IPS-NIHi7 (cell line): ENCODE data around the gene CLSTN2.
A peak's percentile ranks its signal among the peaks of the same experiment; 100 is the strongest.

Source experiments
- DNase-seq: peaks from one replicate; pipeline ENCODE4 v3.0.0; 2012; ENCODE audit warnings: mixed read lengths; ENCODE audit errors: extremely low spot score

Gene CLSTN2

DNA sequence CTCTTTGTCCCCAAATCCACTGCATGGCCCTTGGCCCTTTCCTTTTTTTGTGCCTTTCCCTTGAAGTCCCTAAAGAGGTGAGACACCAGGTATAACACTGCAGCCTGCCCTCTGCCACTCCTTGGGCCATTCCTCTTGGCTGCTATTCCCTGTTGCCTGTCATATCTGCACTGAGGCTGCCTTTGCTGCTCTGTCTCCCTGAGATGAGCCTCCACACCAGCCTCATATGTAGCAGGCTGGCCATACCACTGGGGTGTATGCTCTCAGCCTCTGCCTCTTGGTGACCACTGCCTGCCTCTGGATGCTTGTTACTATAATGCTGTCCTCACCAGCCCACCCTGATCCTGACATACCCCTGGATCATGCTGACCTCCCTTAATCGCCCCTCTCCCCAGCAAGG lies 252.0 kb downstream of the CLSTN2 start:
- DNase-seq = no peak

DNA sequence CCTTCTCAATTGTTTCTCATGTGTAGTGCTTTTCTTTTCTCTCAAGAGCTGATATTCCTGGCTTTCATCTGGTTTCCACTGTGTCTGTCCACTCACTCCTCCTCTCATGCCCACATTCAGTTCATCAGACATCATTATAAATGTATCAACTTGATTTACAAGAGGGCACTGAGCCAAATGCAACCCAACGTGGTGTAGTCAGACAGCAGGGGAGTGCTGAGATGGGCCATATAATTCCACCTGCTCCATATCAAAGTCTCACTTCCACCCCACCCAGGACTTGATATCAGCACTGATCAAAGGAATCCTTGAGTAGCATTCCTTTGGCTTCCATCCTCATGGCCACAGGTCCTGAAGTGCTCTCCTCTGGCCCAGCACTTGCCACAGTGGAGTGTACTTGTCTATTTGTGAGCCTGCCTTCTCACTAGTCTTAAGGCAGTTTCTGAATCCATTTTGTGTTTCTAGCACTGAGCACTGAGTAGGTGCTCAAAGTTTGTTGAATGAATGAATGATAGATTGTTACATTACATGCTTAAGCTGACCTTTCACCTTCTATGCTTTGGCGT lies 252.8 kb downstream of the CLSTN2 start:
- no peak for DNase-seq

DNA sequence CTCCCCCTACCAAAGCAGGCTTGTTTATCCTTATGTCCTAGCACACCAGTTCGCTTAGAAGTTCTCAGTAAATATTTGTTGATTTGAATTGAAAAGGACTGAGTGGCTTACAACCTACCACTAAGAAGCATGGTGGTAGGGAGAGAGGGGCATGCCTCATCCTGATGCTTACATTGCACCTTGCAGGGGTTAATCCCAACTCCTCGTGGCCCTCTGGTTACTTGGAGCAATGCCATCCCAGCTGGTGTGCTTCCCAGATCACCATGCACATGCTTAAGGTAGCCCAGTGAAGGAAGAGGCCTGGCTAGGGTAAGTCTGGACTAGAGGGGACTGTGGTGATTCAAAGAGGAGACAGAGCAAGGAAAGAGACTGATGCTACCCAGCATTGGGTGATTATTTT lies 253.3 kb downstream of the CLSTN2 start:
- no peak for DNase-seq

DNA sequence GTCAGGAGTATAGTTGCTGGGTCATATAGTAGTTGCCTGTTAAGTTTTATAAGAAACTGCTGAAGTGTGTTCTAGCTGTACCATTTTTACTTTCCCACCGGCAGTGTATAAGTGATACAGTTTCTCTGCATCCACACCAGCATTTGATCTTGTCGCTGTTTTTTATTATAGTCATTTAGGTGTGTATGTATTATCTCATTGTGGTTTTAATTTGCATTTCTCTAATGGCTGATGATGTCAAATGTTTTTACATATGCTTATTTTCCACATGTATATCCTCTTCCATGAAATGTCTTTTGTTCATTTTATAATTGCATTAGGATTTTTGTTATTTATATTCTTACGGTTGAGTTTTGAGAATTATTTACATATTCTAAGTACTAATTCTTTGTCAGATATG lies 254.3 kb downstream of the CLSTN2 start:
- no peak for DNase-seq

DNA sequence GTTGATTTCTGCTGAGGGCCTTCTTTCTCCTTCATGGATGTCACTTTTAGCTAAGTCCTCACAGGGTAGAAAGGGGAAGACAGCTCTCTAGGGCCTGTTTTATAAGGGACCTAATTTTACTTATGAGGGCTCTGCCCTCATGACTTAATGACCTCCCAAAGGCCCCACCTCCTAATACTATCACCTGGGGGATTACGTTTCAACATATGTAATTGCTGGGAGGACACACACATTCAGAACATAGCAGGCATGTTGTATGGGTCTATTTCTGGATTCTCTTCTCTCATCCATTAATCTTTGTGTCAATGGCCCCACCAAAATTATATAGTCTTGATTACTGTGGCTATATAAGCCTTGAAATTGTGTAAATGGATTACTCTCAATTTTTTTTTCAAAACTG lies 255.0 kb downstream of the CLSTN2 start:
- DNase-seq = no peak

DNA sequence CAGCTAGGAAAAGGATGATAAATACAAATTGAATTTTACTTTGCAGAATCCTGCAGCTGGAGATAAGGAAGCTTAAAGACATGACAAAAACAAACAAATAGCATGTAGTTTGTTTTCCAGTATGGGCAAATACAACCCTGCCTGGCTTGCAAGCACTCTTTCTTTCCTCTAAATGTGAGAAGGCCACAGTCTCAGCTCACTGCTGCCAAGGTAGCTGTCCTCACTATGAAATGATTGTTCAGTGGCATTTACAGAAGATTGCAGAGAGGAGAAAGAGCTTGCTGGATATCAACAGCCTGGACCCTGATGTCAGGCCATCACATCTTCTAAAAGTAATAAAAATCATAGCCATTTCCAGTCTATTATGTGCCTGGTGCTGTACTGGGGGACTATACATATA lies 262.0 kb downstream of the CLSTN2 start:
- DNase-seq = no peak

DNA sequence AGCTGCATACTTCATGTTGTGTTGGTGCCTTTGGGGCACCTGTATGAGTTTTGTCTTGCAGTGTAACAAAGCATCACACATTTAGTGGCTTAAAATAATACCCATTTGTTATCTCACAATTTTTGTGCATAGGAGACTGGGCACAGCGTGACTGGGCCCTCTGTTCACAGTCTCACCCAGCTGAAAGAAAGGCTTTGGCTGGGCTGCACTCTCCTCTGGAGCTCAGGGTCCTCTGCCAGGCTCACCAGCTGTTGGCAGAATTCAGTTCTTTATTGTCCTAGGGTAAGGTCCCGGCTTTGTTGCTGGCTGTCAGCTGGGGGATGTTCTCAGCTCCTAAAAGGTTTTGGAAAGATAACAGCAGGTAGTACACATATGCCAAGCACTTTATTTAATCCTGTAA lies 263.3 kb downstream of the CLSTN2 start:
- DNase-seq = no peak

DNA sequence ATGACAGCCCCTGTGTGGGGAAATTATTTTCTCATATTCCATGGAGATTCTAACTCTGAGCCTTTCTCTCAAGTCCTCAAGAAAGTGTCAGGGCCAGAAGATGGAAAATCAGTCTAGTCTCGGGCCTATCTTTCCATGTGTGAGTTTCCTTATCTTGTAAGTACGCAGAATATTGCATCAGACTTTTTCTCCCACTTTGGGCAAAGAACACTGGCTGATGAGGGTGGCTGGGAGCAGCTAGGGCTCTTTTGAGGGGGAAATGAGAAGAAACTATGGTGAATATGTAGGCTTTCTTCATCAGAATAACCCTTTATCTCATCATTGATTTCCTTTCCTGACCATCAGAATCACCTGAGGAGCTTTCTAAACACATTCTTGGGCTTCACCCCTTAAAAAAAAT lies 264.0 kb downstream of the CLSTN2 start:
- DNase-seq = no peak

DNA sequence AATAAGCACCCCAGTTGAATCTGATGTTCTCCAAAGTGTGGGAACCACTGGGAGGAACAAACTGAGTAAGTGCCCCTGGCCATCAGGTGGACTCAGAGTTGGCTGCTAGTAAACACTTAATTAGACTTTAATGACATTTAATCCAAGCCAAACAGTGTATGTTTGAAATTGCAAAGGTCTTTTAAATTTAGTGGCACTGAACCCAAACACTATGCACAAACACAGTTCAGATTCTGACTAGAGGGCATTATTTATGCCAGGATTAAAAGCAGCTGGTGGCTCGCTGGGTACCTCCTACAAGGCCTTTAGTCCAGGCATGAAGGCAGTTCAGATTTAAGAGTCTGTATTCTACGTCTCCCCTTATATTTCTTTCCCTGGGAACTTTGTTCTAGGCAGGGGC lies 264.8 kb downstream of the CLSTN2 start:
- DNase-seq = no peak

DNA sequence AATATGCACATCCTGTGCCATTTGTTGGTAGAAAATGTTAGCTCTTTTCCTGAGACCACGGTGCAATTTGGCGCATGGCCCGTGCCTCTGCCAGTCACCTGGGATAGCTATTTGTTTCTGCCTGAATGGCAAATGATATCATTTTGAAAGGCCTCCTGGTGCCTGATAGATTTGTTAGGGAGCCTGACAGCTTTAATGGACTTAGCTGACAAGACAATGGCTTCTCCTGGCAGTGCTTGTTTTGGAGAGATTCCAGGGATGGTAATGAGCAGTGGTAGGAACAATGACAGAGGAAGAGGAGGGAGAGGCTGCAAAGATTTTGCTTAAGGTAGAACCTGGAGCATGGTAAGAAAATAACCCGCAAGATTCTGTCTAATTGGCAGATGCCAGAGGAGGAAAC lies 268.5 kb downstream of the CLSTN2 start:
- peak; percentile 29 for DNase-seq

DNA sequence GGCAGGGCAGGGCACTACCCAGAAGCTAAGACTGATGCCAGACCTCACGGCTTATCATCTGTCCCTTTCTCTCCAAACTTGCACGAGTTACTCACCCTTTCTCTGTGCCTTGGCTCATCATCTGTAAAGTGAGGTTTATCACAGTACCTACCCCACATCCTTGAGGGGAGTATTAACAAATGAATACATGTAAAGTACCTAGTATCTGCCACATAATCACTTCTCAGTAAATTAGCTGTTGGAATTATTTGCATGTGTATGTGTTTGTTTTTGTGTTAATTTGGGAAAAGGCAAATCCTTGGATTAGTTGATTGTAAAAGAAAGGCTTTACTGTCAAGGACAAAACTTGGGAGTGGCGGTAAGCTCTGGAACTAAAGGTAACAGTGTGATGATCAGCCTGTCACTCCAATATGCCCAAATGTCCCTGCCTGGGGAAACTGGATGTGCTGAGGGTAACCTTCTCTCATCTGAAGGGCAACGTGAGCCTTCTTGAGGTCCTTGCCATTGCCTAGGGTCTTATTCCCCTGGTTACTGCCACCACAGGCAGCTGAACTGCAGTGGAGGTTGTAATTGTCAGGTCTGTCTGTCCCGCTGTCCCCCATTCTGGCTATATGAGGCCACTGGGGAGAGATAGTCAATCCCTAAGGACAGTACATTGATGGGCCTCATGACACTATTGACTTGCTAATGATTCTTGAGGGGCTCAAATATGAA lies 269.4 kb downstream of the CLSTN2 start:
- DNase-seq = peak; percentile 20

DNA sequence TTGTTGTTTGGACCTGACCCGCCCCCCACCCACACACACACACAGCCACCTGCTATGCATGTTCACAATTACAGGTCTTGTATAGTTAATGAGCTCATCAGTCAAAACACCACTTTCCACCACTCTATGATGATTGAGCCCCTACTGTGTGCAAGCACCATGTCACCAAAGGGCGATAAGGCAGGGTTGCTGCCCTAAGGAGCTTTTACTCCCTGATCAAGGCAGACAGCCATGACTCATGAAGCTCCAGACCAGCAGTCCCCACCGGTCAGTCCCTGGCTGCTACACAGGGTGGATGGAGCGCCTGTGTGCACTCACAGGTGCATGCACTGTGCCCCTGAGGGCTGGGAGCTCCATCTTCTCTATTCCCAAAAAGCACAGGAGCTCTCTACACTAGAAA lies 270.6 kb downstream of the CLSTN2 start:
- peak; percentile 28 for DNase-seq

DNA sequence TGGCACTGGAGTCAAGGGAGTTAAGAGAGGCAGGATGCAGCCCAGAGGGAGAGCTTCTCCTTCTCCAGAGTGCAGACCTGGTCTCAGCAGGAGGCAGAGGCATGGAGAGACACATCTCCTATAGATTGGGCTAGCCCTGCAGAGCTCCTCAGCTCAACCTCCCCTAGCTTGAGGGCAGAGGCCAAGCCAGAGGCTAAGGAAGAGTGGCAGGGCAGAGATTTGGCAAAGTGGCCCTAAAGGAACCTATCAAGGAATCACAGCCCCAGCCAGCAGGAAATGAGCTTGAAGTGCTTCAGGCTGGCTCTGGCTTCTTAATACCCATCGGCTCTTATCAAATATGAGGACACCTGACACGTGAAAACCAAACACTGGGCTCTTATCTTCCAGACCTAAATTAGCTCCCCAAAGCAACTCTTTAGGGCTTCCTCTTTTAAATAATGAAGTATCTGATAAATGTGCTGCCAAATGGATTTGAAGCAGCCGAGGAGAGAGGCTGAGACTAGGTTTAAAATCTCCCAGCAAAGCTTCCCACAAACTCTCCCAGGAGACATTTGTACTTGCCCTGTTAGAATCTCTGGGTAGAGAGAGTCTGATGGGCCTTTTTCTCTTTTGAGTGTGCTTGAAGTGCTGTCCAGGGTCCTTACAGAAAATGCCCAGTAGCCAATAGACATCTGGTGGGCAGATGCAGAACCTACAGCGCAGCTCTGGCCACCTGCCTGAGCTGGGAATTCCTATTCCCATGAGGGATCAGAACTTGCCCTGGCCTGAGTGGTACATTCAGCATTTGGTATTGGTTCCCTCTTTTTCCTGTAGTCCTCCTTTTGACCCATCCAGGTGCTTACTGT lies 271.4 kb downstream of the CLSTN2 start:
- peak; percentile 73 for DNase-seq

DNA sequence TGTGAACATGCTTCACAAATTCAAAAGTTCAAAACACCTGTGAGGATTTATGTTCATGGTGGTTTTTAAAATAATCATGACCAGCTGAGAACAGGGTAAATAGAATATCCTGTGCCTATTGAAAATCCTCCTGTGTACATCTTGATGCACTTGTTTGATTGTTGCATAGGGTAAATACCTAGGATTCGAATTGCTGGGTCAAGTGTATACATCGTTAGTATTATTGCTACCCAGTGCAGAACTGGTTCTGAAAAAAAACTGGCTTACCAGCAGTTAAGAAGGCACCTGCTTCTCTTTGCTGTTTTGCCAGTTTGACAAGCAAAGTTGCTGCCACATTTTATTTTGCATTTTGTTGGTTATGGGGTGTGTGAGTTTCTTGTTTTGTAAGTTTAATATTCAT lies 272.6 kb downstream of the CLSTN2 start:
- DNase-seq = no peak

DNA sequence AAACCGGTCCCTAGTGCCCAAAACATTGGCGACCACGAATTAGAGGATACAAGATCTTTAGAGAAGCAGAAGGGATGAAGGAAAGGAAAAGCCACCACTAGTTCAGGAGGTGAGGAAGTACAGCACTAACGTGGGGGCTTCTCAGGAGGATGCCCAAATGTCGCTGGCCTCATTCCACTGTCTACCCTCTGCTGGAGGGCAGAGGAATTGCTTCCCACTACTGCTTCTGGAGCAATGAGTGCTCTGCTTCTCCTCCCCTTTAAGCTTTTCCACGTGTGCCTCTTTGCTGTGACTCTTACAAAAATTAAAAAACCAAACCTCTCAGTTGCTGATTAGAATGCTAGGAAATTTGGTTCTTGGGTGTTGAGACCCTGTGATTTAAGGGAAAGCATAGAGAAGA lies 281.3 kb downstream of the CLSTN2 start:
- peak; percentile 23 for DNase-seq

DNA sequence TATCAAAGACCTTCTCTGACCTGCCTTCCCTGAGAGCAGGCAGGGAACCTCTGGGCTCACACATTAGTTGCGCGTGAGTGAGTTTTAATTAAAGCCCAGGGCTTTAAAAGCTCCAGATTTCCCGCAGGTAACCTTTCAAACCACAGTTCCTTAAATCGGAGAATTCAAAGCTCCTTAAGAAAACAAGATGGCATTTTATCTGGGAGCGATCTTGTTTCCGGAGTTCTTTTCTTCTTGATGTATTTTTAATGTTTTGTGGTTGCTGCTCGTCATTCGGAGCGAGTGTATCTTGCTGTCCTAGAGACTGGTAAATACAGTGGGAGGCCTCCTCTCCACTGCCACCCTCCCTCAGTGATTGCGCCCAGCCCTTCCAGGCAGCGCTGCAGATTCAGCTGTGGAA lies 284.3 kb downstream of the CLSTN2 start:
- DNase-seq = no peak

DNA sequence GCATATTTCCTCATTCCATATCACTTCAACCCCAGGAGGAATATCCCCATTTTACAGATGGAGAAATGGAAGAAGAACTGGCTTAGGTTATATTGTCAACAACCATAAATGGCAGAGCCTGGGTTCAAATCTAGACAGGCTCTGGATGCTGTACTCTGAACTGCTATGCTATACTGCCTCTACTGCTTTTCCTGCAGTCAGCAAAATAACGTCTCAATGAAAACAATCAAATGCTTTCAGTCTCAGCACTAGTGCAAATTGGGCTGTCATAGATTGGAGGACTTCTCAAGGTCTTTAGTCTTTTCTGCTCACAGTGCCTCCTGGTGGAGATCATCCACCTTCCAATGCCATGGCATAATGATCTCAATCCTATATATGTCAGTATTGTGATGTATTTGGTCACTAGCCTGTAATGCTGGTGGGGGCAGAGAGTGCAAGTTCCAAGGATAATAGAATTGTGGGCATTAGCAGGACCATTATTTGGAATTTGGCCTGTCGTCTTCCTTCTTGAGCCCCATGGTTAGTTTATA lies 285.0 kb downstream of the CLSTN2 start:
- DNase-seq = peak; percentile 38

DNA sequence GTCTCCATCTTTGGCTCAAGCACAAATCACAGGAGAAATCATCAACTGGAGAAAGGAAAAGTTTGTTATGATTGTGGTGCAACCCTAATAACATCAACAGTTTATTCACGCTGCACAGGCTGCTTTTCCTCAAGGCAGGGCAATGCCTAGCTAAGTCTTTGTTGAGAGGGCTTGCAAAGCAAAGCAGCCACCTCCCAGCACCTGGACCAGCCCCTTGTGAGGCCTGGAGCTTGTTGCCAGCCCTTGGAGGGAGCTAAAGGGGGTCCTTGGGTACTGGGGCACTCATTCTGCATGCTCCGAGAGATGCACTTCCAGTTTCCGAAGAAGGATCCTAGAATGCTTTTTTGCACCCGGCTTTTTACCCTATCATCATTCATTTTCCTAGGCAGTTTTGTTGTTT lies 288.2 kb downstream of the CLSTN2 start:
- no peak for DNase-seq

DNA sequence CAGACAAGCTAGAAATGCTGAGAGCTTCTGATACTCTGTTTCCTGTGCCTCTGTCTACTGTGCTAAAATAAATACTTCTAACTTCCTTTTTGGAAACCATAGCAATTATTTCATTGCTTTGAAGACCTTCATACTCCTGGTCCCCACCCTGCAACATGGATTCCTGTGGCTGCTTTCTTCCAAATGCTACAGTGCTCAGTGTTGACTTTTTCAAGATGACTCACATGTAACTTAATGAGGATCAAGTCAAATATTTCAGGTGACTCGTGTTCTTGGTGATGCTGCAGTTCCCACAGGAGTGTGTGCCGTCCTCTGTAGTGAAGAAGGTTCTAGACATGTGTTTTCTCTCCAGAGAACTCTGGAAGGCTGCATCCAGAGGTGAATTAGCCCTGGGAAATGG lies 288.6 kb downstream of the CLSTN2 start:
- no peak for DNase-seq

DNA sequence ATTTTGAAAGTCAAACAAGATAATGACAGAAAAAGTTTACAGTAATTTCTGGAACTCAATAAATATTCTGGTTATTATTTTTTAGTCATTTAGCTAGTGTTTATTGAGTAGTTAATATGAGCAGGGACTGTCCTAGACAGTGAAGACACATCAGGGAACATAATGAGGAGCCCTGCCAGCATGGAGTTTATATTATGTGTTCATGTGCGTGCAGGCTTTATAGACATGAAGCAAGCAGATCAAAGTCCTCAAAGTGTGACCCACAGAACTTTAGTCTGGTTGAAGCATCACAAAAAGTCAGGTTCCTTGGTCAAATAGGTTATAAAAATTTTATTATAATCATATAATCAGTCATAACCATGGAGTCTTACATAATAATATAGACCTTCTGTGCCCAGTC lies 289.3 kb downstream of the CLSTN2 start:
- no peak for DNase-seq

DNA sequence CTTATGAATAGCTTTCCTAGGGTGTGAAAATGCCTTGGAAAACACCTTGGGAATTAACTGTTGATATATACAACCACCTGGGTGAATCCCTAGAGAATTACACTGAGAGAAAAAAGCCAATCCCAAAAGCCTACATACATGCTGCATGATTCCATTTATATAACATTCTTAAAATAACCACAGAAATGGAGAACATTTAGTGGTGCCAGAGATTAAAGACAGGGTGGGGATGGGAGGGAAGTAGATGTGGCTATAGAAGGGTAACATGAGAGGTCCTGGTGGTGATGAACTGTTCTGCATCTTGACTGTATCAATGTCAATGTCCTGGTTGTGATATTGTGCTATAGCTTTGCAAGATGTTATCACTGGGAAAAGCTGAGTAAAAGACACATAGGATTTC lies 291.0 kb downstream of the CLSTN2 start:
- no peak for DNase-seq

DNA sequence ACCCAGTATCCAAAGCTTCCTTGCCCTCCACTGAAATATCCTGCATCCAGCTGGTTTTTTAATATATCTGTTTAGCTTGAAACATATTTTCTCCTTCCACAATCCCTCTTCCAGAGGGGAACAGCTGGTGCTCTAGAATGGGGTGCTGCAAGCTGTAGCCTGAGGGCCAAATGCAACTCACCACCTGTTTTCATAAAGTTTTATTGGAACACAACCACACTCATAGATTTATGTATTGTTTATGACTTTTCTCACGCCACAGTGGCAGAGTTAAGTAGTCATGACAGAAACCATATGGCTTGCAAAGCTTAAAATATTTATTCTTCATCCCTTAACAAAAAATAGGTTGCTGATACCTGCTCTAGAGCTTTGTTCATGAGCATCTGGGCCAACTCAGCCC lies 298.7 kb downstream of the CLSTN2 start:
- DNase-seq = no peak

DNA sequence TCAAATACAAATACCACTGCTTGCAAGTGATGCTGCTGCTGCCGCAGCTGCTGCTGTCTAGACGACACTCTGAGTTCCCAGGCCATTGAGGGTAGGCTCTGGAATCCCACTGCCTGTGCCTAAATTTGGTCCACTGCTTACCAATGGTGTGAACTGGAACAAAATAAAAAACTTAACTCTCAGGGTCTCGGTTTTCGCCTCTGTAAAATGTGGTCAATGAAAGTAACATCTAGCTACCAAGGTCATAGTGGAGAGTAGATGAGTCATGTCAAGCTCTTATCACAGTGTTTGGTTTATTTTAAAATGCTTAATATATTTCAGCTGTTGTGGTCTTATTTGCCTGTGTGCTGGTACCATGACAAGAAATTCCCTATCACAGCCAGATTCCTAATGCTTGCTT lies 299.3 kb downstream of the CLSTN2 start:
- DNase-seq = no peak
